ENCODE results near the gene ULBP1.

DNA sequence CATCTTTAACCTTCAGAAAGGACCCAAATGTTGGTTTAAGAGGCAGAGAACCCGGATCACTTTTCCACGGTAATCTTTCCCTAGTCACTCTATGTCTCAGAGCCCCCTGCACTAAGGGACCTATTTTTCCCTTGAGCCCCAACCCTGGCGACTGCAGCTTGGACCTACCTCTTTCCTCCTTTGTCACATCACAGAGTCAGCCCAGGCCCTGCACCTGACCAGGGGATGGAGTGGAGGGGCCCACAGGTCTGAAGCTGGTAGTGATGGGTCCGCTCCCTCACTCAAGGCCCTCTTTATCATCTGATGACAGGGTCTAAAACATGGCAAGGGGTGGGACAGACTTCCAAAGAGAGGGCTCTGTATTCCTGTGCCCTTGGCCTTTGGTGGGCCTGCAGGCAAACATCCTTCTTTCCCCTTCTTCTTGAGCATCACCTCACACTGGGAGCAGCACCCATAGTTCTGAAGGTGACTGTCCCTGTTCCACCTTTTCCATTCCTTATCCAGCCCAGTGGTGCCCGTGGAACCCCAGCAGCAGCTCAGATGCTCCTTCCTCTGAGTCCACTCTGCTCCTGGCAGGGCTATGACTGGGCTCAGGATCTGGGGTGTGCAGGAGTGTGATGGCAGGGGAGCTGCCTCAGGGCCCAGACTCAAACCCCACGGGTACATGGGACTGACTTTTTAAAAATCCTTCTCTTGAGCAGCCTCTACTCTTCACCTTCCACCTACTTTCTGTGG is 55.3 kb downstream of the ULBP1 start:
- TF ChIP-seq, protein P1, sequence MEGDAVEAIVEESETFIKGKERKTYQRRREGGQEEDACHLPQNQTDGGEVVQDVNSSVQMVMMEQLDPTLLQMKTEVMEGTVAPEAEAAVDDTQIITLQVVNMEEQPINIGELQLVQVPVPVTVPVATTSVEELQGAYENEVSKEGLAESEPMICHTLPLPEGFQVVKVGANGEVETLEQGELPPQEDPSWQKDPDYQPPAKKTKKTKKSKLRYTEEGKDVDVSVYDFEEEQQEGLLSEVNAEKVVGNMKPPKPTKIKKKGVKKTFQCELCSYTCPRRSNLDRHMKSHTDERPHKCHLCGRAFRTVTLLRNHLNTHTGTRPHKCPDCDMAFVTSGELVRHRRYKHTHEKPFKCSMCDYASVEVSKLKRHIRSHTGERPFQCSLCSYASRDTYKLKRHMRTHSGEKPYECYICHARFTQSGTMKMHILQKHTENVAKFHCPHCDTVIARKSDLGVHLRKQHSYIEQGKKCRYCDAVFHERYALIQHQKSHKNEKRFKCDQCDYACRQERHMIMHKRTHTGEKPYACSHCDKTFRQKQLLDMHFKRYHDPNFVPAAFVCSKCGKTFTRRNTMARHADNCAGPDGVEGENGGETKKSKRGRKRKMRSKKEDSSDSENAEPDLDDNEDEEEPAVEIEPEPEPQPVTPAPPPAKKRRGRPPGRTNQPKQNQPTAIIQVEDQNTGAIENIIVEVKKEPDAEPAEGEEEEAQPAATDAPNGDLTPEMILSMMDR (conservative IDR thresholded peaks at IDR 0.05 in 1 of 2, IDR thresholded peaks at IDR 0.05 in 1 of 2; ENCODE audit: extremely low read depth in 1 of 2, insufficient read depth in 1 of 2, low read depth in 1 of 2, low read length in 2 of 2) = no peak
- no peak for TF ChIP-seq EZH2 (IDR thresholded peaks at IDR 0.05; ENCODE audit: borderline replicate concordance, low read length)
